Measurements from ENCODE around the gene CUZD1. TPM values are rescaled to one million over a fixed set of nuclear protein-coding genes. Genes with fewer than 3 reads are reported as not detected.

CUZD1 gene
- total and polyA plus RNA-seq, 9 of the 15 experiments (the other 6 are each of a cell fraction or from before 2014, with no cell fraction given) = 0.51 to 1.7 (median 1.1) TPM

- H3K36me3 ChIP-seq (ENCODE audit: control insufficient read depth, insufficient read depth, low read length) = peaks cover 3% of the 10 kb centered on the region; the same call in 2 of the 3 replicates
- H3K27ac ChIP-seq (ENCODE audit: extremely low read depth, low read depth, low read length) = no peak overlapping the region
- H3K4me3 ChIP-seq = no peak overlapping the region
- H3K9me3 ChIP-seq (replicated peaks; ENCODE audit: control insufficient read depth, insufficient read depth, low read depth, low read length) = no peaks in the 10 kb centered on the region
- POLR2A ChIA-PET = no interaction called here
- no peak for DNase-seq (ENCODE audit: extremely low read depth in 1 of 4, low spot score in 3 of 4)
- in situ Hi-C loops (cut with MboI) (no loop called here), intact Hi-C loops (cut with micrococcal nuclease) (no loop called here)
- no peaks in the 10 kb centered on the region for H3K79me2 ChIP-seq (ENCODE audit: control insufficient read depth, insufficient read depth, low read length)
- FAIRE-seq = no peak
- ATAC-seq = no peak
- H3K9me1 ChIP-seq (ENCODE audit: control insufficient read depth, insufficient read depth, low read length) = no peaks in the 10 kb centered on the region
- CTCF ChIA-PET (ENCODE audit: low intra/inter-chr PET ratio) = no interaction called here
- no peaks in the 10 kb centered on the region for H3K4me1 ChIP-seq (replicated peaks in 1 of 2; ENCODE audit: control insufficient read depth in 2 of 2, insufficient read depth in 2 of 2, low read length in 2 of 2)
- H3K4me2 ChIP-seq (ENCODE audit: insufficient read depth, low read length) = no peak overlapping the region
- no peaks in the 10 kb centered on the region for H4K20me1 ChIP-seq (replicated peaks; ENCODE audit: control insufficient read depth, insufficient read depth, low read length)
- H2AFZ ChIP-seq (ENCODE audit: low read depth, low read length) = no peak overlapping the region
- 0% methylated on average over 3 of the region's 3 CpGs for WGBS (ENCODE audit: insufficient coverage, low coverage, missing lambda C conversion rate)
- H3K27me3 ChIP-seq (ENCODE audit: control insufficient read depth in 2 of 2, insufficient read depth in 2 of 2, low read length in 2 of 2) = peaks cover 0 to 14% of the 10 kb centered on the region in 2 experiments; a peak in 2 of 5 replicates
- BruUV-seq (replicated peaks) = no TSS peak
- H3K9ac ChIP-seq (ENCODE audit: insufficient read depth in 1 of 2, low read depth in 2 of 2, low read length in 2 of 2) = no peak overlapping the region
- no peak for TF ChIP-seq SMC3 (conservative IDR thresholded peaks at IDR 0.05; ENCODE audit: insufficient read depth, low read depth, low read length)
- TF ChIP-seq NR2C2 (CRISPR knock-in tag; IDR thresholded peaks at IDR 0.05) = no peak
- no peak for TF ChIP-seq NR2C2 (tag; IDR thresholded peaks at IDR 0.05)
- no peak for TF ChIP-seq BCOR (IDR thresholded peaks at IDR 0.05)
- TF ChIP-seq KAT7 (CRISPR knock-in tag; IDR thresholded peaks at IDR 0.05; ENCODE audit: borderline replicate concordance) = no peak
- no peak for TF ChIP-seq RBM22 (IDR thresholded peaks at IDR 0.05; ENCODE audit: low read depth, low read length, poor library complexity, severe bottlenecking)
- no peak for TF ChIP-seq ELK1 (CRISPR knock-in tag; IDR thresholded peaks at IDR 0.05)
- no peak for TF ChIP-seq NFXL1 (CRISPR knock-in tag; IDR thresholded peaks at IDR 0.05)
- TF ChIP-seq PHF8 (IDR thresholded peaks at IDR 0.05; ENCODE audit: borderline replicate concordance, low read length) = no peak
- TF ChIP-seq HCFC1 (IDR thresholded peaks at IDR 0.05; ENCODE audit: low read depth, low read length) = no peak
- no peak for TF ChIP-seq ZNF347 (CRISPR knock-in tag; IDR thresholded peaks at IDR 0.05; ENCODE audit: low read depth)
- no peak for TF ChIP-seq HDAC6 (IDR thresholded peaks at IDR 0.05; ENCODE audit: low read depth, low read length)
- TF ChIP-seq ZNF668 (CRISPR knock-in tag; IDR thresholded peaks at IDR 0.05) = no peak
- TF ChIP-seq RBM34 (IDR thresholded peaks at IDR 0.05; ENCODE audit: borderline replicate concordance, insufficient read depth, low read length) = no peak
- TF ChIP-seq RREB1 (CRISPR knock-in tag; IDR thresholded peaks at IDR 0.05) = no peak
- no peak for TF ChIP-seq WHSC1 (IDR thresholded peaks at IDR 0.05; ENCODE audit: low read length)
Observed at GRCh38 chr10:122827302-122827701, 18.4 kb downstream of the CUZD1 start.
